Thoracic aorta (tissue), 2 donors: ENCODE results near the gene TAS2R7. TPM values are rescaled to one million over a fixed set of nuclear protein-coding genes. Genes with fewer than 3 reads are reported as not detected.

ENCODE experiments used
- ATAC-seq: fragments of 150-250 bp; one replicate; pipeline ENCODE4 v1.8.0; 2017; ENCODE audit warnings: low read depth; ENCODE audit not compliant: insufficient number of reproducible peaks, low FRiP score
- DNase-seq: peaks from one replicate; pipeline ENCODE4 v3.0.0-alpha.2; 2020; ENCODE audit warnings: low spot score
- H3K27ac ChIP-seq, 2 donors: fragments of 200-600 bp; sonication (generic); 1 replicate in 1 of 2; 2 replicates in 1 of 2; pipeline ENCODE4 v1.5.1; 2016; ENCODE audit warnings: mild to moderate bottlenecking in 2 of 2, moderate library complexity in 2 of 2
- H3K27me3 ChIP-seq: fragments of 200-600 bp; sonication (generic); replicated peaks from 2 replicates; pipeline ENCODE4 v1.6.0; 2016; ENCODE audit warnings: mild to moderate bottlenecking; ENCODE audit not compliant: insufficient read depth
- H3K36me3 ChIP-seq: fragments of 200-600 bp; sonication (generic); one replicate; pipeline ENCODE4 v1.5.1; 2016
- H3K4me1 ChIP-seq, 2 donors: fragments of 200-600 bp; sonication (generic); 1 replicate in 1 of 2; 2 replicates in 1 of 2; pipeline versions ENCODE4 v1.5.1 to v1.6.0; 2016; ENCODE audit warnings: low read depth in 2 of 2, mild to moderate bottlenecking in 1 of 2; ENCODE audit not compliant: control insufficient read depth in 1 of 2
- H3K4me3 ChIP-seq: fragments of 200-600 bp; sonication (generic); 2 replicates; pipeline ENCODE4 v1.5.1; 2016; ENCODE audit warnings: mild to moderate bottlenecking
- H3K9me3 ChIP-seq: fragments of 200-600 bp; sonication (generic); 2 replicates; pipeline ENCODE4 v1.5.1; 2016
- CTCF ChIP-seq: fragments of 200-600 bp; sonication (generic); IDR thresholded peaks from one replicate; pipeline ENCODE4 v1.5.1; 2019; ENCODE audit warnings: antibody characterized with exemption
- total RNA-seq, 2 donors: library from RNA; depleted of rRNA; stranded (reverse); fragments of >200 nt; gene quantifications; one replicate each; pipeline versions ENCODE4 v1.1.0 to v1.2.3, GENCODE V29; 2016

The TAS2R7 gene
- total RNA-seq, 2 donors from 2014 or later: not detected

GRCh38 chr12:10838461-10838860, 36.0 kb upstream of the TAS2R7 start:
- Histone ChIP-seq H3K4me1 (no peaks in the 10 kb centered on the region), H3K9me3 (peaks cover 4% of the 10 kb centered on the region), H3K27ac (no peak overlapping the region), H3K4me3 (no peak overlapping the region), H3K36me3 (peaks cover 5% of the 10 kb centered on the region), H3K27me3 (no peaks in the 10 kb centered on the region)
- ATAC-seq: no peak
- no peak for TF ChIP-seq CTCF
- DNase-seq: no peak

GRCh38 chr12:10829994-10830393, 27.6 kb upstream of the TAS2R7 start:
- ATAC-seq: no peak
- no peaks in the 10 kb centered on the region for H3K4me1 ChIP-seq

GRCh38 chr12:10826258-10826657, 23.8 kb upstream of the TAS2R7 start, which contains the start of gene TAS2R10:
TAS2R10 (minus strand) TSS chr12:10826358; CDS start chr12:10826269, 89 bp downstream.
- Histone ChIP-seq H3K36me3 (no peaks in the 10 kb centered on the region), H3K9me3 (no peaks in the 10 kb centered on the region), H3K4me3 (no peak within 1 kb of the TSS), H3K27me3 (no peaks in the 10 kb centered on the region), H3K4me1 (no peaks in the 10 kb centered on the region), H3K27ac (no peak within 1 kb of the TSS)
- TF ChIP-seq CTCF: no peak
- ATAC-seq: no peak
- no peak for DNase-seq

More at GRCh38 chr12:10829994-10830393, 27.6 kb upstream of the TAS2R7 start:
- H3K27ac ChIP-seq: no peak overlapping the region
- no peak for DNase-seq
- H3K9me3 ChIP-seq: no peaks in the 10 kb centered on the region
- H3K4me3 ChIP-seq: no peak overlapping the region
- no peaks in the 10 kb centered on the region for H3K27me3 ChIP-seq
- no peak for TF ChIP-seq CTCF
- no peaks in the 10 kb centered on the region for H3K36me3 ChIP-seq

GRCh38 chr12:10824957-10825356, 22.5 kb upstream of the TAS2R7 start:
- TF ChIP-seq CTCF: no peak
- no peaks in the 10 kb centered on the region for H3K27me3 ChIP-seq
- H3K9me3 ChIP-seq: no peaks in the 10 kb centered on the region
- H3K4me3 ChIP-seq: no peak overlapping the region
- no peaks in the 10 kb centered on the region for H3K36me3 ChIP-seq
- DNase-seq (no peak), ATAC-seq (no peak)
- no peak overlapping the region for H3K27ac ChIP-seq
- H3K4me1 ChIP-seq: no peaks in the 10 kb centered on the region

GRCh38 chr12:10811883-10812536, 9.6 kb upstream of the TAS2R7 start:
- no peak for TF ChIP-seq CTCF
- no peak overlapping the region for H3K27ac ChIP-seq
- no peak for ATAC-seq
- no peak for DNase-seq
- no peaks in the 10 kb centered on the region for H3K4me1 ChIP-seq
- H3K9me3 ChIP-seq: no peaks in the 10 kb centered on the region
- H3K4me3 ChIP-seq: no peak overlapping the region
- no peaks in the 10 kb centered on the region for H3K36me3 ChIP-seq
- no peaks in the 10 kb centered on the region for H3K27me3 ChIP-seq
